ENCODE results near the gene ADAMTS13.

The ADAMTS13 gene

DNA sequence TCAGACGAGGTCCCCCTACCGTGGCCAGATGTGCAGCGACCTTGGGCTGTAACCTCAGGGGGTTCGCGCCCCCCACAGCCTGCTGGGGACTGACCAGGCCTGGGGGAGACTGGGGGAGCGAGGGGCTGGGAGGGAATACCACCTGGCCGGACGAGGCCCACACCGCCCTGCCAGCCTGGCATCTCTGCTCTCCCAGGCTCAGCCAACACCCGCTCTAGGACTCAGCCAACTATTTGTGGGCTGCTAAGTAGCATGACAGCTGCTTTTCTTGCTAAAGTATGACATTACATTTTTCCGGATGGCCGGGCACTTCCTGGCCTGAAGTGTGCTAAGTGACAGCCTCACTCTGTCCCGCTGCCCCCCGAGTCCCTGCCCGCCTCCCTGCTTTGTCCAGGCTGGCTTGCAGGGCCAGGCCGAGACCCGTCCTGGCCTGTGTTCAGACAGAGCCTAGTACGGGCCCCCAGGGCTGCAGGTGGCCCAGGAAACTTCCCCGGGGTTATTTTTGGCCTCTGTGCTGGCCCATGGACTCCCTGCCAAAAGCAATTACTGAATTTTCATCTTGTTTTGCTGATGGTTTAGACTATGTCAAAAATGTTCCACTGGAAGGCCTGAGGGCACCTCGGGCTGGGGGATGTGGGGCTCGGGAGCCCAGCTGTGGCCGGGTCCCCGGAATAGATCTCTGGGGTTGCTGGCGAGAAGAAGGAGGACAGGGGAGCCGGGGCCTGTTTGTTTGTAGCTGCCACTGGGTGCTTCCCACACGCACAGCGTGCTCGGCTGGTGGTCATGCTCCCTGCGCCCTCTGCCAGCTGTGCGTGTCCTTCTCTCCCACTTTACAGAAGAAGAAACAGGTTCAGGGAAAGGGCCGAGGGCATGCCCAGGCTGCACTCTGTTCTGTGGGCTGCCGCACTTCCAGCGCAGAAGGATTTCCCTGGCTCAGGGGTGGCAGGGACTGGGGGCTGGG, 70.2 kb downstream of the ADAMTS13 start:
- DNase-seq: no peak

DNA sequence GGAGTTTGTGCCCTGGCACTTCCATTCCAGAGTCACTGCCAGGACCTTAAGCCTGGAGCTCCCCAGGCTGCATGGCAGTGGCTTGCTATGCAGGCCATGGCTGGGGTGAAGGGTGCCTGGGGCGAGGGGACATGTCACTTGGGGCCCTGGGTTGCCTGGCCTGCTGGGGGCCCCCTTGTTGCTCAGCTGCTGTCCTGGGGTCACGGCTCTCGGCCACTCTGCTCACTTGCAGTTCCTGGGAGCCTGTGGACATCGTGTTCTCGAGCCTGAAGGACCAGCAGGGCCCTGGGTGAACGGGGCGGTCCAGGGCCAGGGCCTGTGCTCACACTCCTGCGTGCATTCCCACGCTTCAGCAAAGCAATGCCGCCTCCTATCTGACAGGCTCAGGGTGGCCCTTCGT, 71.3 kb downstream of the ADAMTS13 start:
- DNase-seq: no peak

DNA sequence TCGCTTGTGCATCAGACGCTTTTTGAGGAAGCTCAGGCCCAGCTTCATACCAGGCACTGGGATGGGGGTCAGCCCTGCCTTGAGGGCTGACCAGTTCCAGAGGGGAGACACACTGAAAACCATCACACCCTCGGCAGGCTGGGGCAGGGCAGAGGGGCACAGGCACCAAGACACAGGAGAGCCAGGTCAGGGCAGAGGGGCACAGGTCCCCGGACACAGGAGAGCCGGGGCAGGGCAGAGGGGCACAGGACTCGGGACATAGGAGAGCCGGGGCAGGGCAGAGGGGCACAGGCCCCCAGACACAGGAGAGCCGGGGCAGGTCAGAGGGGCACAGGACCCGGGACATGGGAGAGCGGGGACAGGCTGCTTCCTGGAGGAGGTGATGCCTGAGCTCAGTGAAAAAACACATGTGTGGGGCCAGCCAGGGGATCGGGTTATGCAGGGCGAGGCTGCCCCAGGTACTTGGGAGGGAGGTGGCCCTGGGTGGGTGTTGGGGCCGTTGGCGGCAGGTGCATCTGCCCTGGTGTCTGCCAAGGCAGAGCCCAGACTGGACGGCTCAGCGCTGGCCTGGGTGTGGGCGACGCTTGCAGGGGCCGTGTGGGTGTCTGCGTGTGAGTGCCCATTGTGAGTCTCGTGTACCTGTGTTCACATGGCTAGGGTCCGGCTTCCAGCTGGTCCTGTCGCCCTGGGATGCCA, 71.8 kb downstream of the ADAMTS13 start:
- no peak for DNase-seq

DNA sequence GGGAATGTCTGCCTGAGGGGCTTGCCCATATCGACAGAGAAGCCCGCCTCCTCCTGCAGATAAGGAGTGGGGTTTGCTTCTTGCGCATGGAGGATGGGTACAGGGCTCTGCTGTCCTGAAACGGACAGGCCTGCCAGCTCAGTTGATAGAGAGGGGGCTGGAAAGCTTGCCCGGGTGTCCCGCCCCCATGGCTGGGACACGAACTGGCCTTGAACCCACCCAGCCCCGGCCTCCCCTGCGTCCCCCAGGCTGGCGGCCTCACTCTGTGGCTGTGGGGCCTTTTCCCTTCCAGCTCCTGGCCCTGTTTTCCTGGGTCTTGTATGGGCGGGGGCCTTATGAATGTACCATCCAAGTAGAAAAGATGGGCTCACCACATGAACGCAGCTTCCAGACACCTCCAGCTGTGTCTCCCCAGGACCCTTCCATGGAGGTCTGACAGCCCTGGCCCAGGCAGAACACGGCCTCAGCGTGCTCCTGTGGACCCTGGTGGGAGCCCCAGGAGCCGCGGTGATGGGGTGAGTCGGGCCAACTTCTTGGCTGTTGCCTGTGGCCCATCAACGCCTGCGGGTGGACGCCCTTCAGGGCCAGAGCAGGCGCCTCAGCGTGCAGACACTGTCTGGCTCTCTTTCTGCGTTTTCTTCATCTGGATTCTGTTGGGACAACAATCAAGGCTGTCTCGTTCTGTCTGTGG, 72.6 kb downstream of the ADAMTS13 start:
- no peak for DNase-seq

DNA sequence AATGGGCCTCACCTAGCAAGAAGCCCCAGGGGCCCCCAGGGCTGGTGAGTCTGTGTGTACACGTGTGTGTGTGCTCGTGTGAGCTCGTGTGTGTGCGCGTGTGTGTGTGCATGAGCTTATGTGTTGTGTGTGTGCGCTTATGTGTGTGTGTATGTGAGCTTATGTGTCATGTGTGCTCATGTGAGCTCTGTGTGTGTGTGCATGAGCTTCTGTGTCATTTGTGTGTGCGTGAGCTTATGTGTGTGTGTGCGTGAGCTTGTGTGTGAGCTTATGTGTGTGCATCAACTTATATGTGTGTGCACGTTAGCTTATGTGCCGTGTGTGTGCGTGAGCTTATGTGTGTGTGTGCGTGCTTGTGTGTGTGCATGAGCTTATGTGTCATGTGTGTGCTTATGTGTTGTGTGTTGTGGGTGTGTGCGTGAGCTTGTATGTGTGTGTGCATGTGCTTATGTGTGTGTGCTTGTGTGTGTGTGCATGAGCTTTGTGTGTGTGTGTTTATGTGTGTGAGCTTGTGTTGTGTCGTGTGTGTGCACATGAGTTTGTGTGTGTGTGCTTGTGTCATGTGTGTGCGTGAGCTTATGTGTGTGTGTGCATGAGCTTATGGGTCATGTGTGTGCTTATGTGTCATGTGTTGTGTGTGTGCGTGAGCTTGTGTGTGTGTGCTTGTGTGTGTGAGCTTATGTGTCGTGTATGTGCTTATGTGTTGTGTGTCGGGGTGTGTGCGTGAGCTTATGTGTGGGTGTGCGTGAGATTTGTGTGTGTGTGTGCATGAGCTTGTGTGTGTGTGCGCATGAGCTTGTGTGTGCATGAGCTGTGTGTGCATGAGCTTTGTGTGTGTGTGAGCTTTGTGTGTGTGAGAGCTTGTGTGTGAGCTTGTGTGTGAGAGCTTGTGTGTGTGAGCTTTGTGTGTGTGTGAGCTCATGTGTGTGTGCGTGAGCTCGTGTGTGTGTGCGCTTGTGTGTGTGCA, 73.4 kb downstream of the ADAMTS13 start:
- no peak for DNase-seq

DNA sequence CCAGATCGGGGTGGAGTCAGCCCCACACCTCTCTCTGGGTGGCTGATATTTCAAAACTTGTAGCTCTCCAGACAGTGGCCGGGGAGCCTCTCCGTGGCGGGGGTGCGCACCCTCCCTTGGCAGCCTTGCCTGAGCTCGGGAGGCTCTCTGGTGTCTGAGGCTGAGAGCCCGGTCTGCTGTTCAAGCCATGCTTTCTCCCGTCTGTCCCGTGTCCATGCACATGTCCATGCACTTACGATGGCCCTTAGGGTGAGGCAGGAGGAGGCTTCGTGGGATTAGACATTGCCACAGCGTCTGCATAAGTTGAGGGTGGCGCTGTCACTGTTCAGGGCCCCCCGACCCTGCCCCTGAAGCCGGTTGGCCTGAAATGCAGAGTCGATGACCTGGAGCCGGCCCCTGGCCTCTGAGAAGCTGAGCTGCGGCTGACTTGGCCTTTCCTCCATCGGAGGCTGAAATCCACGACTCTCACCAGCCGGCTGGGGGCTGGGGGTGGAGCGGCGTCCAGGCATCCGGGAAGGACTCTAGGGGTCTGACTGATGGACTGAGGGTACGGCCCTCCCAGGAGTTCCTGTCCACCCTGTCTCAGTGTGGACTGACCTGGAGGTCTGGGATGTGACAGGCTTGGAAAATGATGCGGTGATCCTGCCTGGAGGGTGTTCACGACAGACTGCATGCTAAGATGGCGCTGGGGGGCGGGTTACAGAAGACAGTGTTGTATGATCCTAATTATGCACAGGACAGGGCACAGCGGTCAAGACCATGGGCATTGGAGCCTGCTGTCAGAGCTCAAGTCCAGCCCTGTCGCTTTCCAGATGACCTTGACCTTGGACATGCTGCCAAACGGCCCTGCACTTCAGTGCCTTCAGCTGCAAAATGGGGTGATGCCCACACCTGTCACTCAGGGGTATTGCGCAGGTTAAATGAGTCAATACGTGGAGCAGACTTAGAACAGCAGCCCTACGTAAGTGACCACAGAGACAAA, 75.0 kb downstream of the ADAMTS13 start:
- no peak for DNase-seq

DNA sequence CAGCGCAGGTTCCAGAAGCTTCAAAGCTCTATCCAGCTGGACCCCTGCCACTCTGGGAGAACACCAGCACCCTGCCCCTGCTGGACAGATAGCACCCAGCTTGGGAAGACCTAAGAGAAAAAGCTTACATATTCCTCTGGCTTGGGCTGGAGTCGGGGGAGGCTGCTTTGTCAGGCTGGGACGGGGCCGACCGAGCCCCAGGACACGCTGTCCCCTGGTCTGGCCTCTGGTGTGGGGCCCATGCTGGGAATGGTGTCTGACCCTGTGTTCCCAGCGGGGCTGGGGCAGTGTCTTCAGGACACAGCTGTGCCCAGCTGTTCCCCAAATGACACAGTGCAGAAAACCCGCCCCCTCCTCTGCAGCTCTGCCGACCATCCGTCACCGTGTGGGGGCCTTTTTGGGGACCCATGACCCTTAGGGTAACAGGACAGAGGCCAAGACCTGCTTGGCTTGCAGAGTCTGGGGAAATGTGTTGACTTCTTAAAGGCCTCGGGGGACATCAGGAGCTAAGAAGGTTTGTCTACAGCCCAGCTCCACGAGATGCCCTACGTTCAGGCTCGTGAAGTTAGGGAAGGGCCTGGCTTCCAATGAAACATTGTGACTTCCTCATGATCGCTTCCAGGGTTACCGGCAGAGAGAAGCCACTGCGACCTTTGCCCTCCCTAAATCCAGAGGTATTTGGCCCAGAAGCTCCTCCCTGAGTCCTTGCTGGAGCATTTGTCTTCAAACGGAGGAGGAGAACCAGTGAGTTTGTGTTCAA, 77.1 kb downstream of the ADAMTS13 start:
- no peak for DNase-seq

DNA sequence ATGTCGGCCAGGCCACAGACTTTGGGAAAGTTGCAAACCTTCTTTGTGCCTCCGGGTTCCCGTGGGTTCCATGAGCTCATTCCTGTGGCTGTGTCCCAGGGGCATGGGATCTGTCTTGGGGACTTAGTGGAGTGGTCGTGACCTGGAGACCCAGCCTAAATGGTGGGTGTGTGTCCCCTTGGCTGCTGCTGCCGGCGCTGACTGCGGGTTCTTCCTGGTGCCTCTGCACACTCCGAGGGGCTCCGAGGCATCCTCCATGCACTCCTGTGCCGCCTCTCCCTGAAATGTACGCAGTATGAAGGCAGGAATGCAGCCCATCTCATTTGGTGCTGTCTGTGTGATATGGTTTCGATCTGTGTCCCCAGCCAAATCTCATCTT, 77.7 kb downstream of the ADAMTS13 start:
- no peak for DNase-seq

DNA sequence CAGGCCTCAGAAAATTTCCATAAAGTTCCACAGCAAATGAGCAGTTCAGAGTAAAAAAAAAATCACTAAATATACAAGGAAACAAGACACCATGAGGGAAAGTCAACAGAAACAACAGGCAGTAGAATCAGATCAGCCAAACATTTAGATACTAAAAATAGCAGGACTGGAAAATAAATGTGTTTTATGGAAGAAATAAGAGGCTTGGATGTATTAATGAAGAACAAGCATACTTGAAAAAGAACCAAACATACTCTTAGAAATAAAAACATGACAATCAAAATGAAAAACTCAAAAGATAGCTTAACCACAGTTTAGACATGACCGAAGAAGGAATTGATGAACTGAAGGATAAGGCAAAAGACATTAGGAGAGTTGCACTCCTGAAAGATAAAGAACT, 79.9 kb downstream of the ADAMTS13 start:
- no peak for DNase-seq

DNA sequence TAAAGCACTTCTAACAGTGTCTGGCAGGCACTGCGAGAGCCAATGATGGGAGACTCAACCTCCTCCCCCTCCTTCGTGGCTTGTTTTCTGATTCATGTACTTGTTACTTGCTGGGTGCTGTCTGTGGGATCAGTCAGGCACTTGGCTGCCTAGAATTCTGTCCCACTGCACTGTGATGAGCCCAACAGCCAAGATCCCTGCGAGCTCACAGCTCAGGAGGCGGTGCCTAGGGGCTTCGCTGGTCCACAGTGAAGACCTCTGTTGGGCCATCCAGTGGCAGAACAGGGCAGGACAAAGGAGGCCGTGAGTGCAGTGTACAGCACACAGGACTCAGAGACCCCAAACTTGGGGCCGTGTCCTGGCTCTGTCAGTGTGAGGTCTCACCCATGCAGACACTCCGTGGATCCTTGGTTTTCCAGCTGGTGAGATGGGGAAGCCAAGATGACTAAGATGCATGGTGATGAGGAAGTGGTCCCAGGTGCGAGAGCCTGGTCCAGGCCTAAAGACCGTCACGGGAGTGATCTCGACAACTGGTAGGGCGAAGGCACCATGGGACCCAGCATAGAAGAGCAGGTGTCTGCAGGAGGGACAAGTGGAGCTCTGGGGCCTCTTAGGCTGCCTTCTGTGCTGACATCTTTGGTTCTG, 83.1 kb downstream of the ADAMTS13 start:
- no peak for DNase-seq

DNA sequence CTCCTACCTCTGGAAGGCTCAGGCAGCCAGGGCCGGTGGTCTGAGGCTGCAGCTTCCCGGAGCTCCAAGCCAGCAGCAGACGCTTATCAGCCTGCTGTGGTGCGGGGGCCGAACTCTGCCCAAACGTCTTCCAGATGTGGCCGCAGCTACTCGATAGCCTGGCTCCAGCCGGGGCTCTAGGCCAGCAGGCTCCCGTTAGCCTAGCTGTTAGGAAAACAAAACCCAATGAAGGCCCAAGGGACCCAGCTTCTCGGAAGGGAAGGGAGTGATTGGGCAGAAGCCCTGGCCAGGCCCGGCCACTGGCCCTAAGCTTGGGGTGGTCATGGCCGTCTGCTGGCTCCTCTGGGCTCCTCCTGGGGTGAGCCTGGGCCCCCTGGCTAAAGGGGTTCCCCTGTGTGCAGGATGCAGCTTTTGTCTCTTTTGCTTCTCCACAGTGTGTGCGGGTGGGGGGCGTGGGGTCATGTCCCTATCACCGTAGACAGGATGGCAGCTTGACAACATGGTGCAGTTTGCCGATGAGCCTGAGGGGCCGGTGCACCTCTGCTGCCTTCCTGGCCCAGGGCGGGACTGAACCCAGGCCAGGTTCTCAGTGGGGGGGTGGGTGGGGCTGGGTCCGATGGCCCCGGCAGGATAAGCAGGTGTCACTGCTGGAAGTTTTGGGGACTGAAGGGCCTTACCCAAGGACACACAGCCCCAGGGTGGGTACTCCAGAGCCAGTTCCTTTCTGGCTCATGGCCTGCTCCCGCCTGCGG, 83.9 kb downstream of the ADAMTS13 start:
- no peak for DNase-seq

DNA sequence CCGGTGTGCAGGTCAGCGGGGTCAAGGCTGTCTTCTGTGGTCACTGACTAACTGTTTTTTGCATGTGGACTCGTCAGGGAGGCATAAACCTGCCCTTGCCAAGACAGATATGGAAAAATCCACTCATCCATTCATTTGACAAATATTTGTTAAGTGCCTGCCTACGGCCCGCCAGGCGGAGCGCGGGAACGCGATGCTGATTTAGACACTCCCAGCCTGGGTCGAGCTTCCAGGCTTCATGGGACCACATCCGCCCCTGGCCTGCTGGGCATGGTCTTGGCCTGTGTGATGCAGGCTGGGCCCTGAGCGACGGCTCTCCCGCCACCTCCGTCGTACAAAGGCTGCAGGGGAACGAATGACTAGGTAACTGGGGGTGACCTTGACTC, 84.5 kb downstream of the ADAMTS13 start:
- no peak for DNase-seq

DNA sequence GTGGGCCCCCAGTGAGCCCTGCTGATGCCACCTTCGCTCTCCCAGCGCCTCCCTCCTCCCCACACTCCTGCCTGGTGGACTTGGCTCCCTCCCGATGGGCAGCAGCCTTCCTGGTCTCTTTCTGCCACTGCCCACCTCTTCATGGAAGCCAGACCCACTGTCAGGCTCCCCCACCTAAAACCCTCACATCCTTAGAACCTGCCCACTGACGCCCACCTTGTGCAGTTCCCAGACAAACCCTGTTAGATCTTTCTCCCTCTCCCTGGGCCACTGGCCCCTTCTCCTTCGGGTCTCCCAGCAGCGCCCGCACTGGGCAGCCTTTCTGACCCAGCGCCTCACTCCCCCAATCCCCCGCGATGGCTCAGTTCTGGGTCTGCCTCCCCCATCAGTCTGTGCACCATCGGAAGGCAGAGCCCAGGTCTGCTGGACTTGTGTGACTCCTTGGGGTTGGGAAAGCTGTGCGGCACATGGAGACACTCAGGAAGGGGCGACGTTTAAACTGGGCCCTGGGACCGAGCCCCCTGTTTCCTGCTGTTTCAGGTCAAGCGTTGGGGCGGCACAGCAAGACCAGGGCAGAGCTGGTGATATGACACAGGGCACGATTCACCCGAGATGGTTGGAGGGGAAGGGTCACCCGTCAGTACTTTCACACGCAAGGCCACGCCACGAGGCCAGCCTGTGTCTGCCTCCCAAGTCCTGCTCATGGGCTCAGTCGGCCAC, 85.2 kb downstream of the ADAMTS13 start:
- no peak for DNase-seq

DNA sequence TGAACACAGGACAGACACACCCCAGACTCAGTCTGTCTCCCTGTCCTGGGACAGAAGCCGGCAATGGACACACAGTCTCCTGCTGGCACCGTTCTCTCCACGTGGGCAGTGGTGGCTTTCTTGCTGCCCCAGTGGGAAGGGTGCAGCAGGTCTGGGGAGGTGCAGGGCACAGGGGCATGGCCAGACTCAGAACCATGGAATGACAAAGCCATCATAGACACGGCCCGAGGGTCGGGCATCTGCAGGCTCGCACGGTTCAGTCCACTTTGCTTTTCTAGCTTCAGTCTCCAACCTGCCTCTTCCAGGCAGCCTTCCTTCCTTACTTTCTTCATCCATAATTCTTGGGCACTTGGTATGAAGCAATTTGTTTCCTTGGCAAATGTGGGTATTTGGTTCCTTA, 85.9 kb downstream of the ADAMTS13 start:
- no peak for DNase-seq
